SHP77 (cell line): ENCODE data around the gene PDE7B.

Experiments used
- DNase-seq, 2 experiments: peaks; one replicate each; lab custom pipeline; 2025; lab: John Stamatoyannopoulos, UW

The PDE7B gene

DNA sequence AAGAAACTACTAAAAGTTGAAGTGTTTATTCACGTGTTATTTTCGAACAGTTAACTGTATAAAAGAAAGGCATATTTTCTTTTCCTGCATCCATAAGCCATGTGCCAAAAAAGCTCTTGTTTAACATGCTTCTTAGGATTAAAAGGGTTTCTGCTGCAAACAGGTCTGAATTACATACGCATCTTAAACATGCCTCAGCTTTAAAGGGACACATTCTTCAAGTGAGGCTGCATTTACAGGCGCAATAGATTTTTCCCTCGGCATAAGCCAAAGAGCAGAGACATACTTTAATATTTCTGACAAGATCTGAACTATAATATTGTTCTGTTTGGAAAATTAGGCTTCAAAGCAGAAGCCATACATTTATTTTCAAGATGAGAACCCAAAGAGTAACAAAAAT is 39.4 kb downstream of the PDE7B start:
- DNase-seq, result no peak

GRCh38 chr6:135891710-135892109 is 40.2 kb downstream of the PDE7B start:
- no peak for DNase-seq

GRCh38 chr6:135895231-135895911 is 43.9 kb downstream of the PDE7B start:
- no peak for DNase-seq

DNA sequence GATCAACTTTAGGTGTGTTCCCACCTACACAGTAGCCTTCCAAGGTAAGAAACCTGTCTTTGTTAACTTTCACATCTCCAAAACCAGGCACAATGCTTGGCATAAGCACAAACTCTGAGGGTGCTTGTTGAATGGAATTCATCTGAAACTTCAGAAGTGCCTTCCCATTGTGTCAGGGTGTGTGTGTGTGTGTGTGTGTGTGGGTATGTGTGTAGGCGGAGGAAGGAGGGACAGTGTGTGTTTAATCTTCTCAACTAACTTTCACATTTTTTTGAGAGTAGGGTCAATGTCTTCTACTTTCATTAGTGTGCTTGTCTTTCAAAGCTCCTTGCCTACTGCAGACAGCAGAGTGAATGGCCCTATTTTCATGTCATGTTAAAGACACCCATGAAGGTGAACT is 45.6 kb downstream of the PDE7B start:
- DNase-seq, result no peak

GRCh38 chr6:135901774-135902524 is 50.4 kb downstream of the PDE7B start:
- no peak for DNase-seq

DNA sequence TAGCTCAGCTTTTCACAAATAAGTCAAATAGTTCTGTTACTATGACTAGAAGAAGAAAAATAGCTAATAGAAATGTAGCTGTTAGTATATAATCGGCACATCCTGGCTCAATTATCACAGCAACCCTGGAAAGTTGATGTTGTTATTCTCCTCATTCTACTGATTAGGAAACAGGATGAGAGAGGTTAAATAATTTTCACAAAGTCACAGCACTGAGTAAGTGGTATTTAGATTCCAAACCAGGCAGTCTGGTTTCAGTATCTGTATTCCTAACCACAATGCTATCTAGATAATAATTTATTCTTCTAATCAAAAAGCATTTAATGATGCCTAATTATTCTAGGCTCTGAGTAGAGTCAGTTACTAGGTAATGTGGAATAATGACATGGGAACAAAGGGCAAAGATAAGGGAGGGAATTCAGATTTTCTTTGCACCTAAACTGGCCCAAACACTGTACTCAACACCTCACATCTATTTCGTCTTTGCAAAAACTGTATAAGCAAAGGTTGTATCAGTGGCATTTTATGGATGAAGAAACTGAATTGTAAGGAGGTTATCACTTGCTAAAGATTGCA is 51.3 kb downstream of the PDE7B start:
- DNase-seq, result no peak

DNA sequence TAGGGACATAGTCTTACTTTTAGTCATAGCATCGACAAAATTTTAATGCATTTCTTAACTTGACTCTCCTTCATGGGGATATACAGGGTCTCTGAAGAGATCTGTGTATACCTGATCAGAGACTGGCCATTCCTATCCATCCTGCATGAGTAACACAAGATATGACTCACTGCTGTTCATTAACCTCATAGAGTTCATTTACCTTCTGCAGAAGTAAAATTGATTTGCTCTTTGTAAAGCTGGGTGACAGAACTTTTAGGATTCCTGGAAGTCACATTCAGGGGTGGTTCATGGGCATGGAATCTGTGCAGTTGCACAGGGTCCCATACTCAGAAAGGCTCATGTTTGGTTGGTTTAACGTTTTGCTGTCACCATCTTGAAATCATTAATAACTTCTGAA is 53.2 kb downstream of the PDE7B start:
- DNase-seq, result no peak

GRCh38 chr6:135905604-135906300 is 54.3 kb downstream of the PDE7B start:
- DNase-seq, result no peak

- no peak for DNase-seq
Measured at GRCh38 chr6:135906542-135906941, 55.0 kb downstream of the PDE7B start.

- DNase-seq, result no peak
Measured at GRCh38 chr6:135906972-135907465, 55.5 kb downstream of the PDE7B start.

DNA sequence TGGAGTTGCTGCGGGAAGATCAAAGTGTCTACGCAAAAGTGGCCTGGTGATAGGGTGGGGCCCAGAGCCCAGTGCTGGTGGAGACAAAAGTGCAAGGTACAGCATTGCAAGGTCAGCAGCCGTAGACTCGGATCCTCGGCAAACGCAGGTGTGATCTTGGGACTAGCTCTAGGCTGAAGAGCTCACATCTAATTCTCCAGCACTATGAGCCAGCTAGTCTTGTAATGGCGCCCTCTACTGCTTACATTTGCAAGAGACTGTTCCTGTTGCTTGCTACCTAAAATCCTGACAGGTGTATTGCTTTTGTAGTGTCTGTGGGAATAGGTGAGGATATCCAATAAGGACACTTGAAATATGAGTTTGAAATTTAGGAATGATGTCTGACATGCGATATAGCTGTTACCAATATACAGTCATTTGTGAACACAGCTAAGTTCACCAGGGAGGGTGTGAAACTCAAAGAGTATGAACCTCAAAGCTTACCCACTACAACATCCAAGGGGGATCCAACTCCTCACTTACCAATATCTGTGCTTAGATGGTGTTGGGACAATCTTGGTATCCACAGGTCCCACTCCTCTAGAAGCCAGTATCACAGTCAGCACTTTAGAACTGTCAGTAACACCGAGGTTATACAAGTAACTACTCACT is 58.4 kb downstream of the PDE7B start:
- DNase-seq, result peak; percentile 71 to 75

GRCh38 chr6:135910790-135911618 is 59.5 kb downstream of the PDE7B start:
- no peak for DNase-seq

GRCh38 chr6:135913785-135914184 is 62.3 kb downstream of the PDE7B start:
- DNase-seq, result no peak

DNA sequence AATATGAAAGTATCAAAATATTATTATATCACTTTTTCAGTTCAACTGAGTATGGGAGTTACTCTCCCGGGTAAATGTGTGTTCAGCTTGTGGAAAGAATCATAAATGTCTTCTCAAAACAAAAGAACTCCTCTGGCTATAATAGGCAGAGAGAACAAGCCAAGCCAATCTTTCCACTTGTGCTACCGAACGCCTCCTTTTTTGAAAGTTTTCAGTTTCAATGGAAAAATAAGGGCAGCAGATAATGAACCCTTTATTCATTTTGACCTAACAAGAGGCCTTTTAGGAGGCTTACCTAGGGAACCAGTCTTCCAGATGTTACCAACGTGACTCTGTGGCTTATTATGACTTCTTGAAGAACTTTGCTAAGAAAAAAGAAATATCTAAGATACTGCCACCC is 67.5 kb downstream of the PDE7B start:
- no peak for DNase-seq

GRCh38 chr6:135920689-135921088 is 69.2 kb downstream of the PDE7B start:
- DNase-seq, result no peak

DNA sequence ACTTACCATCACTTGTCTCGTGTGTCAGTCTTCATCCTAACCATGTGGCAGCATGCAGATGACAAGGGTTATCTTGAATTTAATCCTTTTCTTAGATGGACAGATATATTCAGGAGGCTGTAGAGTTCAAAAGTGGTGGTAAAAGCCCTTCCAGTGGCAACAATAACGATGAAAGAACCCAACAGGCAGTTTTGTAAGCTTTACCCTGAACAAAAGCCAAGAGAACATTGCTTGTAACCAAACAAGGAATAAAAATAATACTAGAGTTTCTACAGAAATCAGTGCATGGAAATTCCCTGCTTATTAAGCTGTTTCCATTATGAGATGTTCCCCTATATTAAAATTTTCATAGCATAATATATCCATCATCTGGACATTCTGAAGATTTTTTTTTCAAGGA is 69.7 kb downstream of the PDE7B start:
- no peak for DNase-seq

GRCh38 chr6:135922174-135922573 is 70.7 kb downstream of the PDE7B start:
- DNase-seq, result no peak

GRCh38 chr6:135922746-135923145 is 71.2 kb downstream of the PDE7B start:
- no peak for DNase-seq

DNA sequence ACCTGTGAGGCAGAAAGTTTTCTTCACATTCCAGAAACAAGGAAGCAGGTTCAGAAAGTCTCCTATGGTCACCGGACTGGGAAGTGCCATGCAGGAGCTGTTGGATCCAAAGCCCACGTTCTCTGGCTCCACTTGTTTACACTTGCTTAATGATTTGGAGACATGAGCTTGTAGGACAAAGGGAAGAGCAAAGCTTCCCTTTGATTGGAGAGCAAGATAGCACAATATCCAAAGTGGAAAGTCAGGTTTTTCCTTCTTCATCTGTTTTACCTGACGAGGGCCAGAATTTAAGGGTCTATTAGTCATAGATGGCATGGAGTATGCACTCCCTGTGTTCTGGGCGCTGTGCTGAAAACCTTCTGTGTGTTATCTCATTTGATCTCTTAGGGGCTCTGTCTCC is 81.2 kb downstream of the PDE7B start:
- DNase-seq, result no peak

DNA sequence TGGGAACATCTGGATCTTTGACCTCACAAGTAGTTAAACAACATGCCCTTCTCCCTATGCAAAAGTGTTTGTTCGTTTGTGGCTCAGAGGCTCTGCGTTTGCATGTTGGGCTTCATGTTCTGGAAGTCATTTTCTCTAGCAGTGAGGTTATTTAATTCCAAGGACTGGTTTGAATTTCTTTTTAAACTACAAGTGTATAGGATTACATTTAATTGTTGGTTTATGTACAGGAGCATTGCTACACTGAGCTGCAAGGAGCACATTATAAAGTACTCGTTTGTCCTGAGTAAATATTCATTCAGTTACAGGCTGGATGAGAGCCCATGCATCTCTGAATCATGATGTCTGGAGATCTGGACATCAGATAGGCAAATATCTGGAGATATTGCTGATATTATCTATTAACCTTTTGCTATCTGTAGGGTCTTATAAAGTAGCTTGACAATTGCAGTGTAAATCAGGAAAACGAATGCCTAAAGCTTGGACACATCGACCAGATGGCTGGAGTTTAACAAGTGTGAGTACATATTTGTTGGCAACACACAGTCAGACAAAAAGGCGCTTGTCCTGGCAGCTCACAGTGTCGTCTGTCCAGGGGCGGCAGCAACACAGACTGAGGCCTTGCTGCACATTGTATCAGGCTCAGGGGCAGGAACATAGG is 84.6 kb downstream of the PDE7B start:
- DNase-seq, result peak in 1 of 2 experiments; percentile 33

- DNase-seq, result no peak
Measured at GRCh38 chr6:135936606-135937005, 85.1 kb downstream of the PDE7B start.
